SK-N-MC (cell line): Measurements from ENCODE around the gene STMND1.

Experiments used
- EZH2 ChIP-seq: fragments of 200-600 bp; sonication (generic); IDR thresholded peaks from one replicate; pipeline ENCODE4 v1.6.1; 2017; ENCODE audit warnings: antibody characterized with exemption
- FOXP2 ChIP-seq: optimal IDR thresholded peaks from 2 replicates; pipeline ENCODE3; 2011; ENCODE audit warnings: mild to moderate bottlenecking, moderate library complexity; ENCODE audit not compliant: insufficient read depth; ENCODE audit errors: extremely low read length, control extremely low read depth
- POLR2AphosphoS5 ChIP-seq: IDR thresholded peaks from 2 replicates; pipeline ENCODE4 v1.6.1; 2012; ENCODE audit warnings: mild to moderate bottlenecking, low read depth, low read length, borderline replicate concordance

- TF ChIP-seq POLR2AphosphoS5 (no peak), EZH2 (no peak), FOXP2 (no peak)
Measured at GRCh38 chr6:17179530-17180073, 77.8 kb downstream of the STMND1 start.
